Choroid plexus epithelial cell (primary cell): ENCODE results near the gene DYNC1I1.

Experiments used
- DNase-seq: peaks from one replicate; pipeline ENCODE4 v3.0.0-alpha.2; 2010; ENCODE audit warnings: low read depth
- H3K4me3 ChIP-seq: 2 replicates; pipeline ENCODE4 v1.5.1; 2011; ENCODE audit warnings: low read depth, mild to moderate bottlenecking, control low read depth, low read length, moderate library complexity
- TF ChIP-seq, protein P1 (sequence below): conservative IDR thresholded peaks from 2 replicates; pipeline ENCODE4 v1.5.1; 2011; ENCODE audit warnings: low read depth, mild to moderate bottlenecking, control low read depth, inconsistent platforms, low read length, moderate library complexity

The DYNC1I1 gene

DNA sequence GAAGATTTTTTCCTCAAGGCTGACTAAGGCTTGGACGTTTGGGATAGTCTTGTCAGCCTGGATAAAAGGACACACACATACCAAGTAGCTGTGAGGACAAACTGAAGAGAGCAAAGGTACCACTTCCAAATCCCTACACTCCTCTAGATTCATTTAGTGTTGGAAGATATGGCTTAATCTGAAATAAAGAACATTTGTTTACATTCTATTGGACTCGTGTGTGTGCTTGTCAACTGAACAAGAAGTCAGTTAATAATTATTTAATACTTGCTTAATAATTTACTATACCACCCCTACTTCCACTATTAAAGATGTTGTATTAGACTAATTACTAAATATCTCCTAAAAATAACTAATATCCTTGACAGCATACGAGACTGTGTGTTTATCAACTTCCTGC, 23.3 kb upstream of the DYNC1I1 start:
- DNase-seq, result no peak
- TF ChIP-seq, protein P1, sequence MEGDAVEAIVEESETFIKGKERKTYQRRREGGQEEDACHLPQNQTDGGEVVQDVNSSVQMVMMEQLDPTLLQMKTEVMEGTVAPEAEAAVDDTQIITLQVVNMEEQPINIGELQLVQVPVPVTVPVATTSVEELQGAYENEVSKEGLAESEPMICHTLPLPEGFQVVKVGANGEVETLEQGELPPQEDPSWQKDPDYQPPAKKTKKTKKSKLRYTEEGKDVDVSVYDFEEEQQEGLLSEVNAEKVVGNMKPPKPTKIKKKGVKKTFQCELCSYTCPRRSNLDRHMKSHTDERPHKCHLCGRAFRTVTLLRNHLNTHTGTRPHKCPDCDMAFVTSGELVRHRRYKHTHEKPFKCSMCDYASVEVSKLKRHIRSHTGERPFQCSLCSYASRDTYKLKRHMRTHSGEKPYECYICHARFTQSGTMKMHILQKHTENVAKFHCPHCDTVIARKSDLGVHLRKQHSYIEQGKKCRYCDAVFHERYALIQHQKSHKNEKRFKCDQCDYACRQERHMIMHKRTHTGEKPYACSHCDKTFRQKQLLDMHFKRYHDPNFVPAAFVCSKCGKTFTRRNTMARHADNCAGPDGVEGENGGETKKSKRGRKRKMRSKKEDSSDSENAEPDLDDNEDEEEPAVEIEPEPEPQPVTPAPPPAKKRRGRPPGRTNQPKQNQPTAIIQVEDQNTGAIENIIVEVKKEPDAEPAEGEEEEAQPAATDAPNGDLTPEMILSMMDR, result no peak
- no peak overlapping the region for H3K4me3 ChIP-seq

DNA sequence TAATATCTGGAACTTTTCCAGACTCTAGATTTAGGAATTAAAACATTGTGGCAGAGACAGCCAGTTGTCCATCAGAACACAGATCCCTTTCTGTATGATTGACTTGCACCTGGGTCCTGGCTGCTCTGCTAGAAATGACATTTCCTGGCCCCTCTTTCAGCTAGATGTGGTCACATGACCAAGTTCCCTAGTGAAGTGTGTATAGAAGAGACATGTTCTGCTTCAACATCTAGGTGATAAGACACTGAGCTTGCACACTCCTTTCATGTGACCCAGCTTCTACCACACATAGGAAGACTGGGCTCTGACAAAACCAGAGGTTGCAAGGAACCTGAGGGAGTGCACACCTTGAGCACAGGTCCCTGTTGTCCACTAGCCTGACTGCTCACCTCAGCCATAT, 22.8 kb upstream of the DYNC1I1 start:
- no peak for DNase-seq
- TF ChIP-seq, protein P1, result no peak
- no peak overlapping the region for H3K4me3 ChIP-seq

DNA sequence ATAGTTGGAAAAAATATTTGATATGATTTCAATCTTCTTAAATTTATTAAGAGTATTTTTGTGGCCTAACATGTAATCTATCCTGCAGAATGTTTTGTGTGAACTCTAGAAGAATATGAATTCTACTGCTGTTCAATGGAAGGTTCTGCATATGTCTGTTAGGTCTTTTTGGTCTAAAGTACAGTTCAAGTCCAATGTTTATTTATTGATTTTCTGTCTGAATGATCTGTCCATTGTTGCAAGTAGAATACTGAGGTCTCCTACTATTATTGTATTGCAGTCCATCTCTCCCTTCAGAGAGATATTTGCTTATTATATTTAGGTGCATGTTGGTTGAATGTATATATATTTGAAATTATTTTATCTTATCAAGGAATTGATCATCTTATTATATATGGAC, 18.9 kb upstream of the DYNC1I1 start:
- no peak for DNase-seq
- no peak overlapping the region for H3K4me3 ChIP-seq
- TF ChIP-seq, protein P1, result no peak

DNA sequence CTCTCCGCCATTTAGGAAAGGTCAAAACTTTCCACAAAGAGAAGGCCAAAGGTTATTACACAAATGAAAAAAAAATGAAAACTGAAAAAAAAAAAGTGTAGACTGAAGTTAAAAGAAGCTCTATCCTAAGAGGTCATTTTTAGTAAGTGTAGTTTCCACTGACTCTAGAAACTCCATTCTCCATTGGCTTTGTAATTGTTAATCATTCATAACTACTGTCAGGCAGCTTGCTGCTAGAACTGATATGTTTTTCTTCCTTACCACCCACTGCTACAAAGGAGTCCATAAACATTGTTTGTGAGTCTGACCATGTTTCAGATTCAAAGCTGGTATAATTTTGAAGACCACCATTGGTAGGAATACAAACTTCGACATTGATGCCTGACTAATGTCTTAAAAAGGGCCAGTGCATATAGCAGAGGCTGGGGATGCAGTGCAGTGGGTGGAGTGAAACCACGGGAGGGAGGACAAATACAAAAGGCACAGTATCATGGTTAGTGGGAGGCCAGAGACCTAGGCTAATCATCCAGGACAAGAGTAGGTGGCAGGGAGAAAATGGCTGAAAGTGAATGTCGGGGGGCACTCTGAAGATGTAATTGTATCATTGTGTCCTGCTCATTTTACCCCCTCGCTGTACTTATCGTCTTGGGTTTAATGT, 16.9 kb upstream of the DYNC1I1 start:
- DNase-seq, result no peak
- no peak overlapping the region for H3K4me3 ChIP-seq
- TF ChIP-seq, protein P1, result no peak

DNA sequence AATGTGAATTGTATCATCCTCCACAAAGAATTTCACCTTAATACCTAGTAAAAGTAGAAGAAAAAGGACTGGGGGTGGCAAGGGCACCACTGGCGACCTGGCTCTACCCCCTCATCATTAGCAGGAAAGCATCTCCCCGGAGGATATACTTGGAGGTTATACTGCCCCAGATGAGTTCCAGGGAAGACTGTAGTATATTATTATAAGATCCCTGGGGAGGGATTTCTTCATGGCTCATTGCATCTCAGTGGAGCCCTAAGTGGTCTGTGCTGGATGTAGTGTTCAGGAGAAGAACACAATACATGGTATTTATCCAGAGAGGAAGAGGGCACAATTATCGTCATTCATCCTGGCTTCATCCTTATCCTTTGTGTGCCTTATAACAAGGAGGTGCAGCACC, 14.2 kb upstream of the DYNC1I1 start:
- TF ChIP-seq, protein P1, result no peak
- H3K4me3 ChIP-seq, result no peak overlapping the region
- DNase-seq, result no peak

DNA sequence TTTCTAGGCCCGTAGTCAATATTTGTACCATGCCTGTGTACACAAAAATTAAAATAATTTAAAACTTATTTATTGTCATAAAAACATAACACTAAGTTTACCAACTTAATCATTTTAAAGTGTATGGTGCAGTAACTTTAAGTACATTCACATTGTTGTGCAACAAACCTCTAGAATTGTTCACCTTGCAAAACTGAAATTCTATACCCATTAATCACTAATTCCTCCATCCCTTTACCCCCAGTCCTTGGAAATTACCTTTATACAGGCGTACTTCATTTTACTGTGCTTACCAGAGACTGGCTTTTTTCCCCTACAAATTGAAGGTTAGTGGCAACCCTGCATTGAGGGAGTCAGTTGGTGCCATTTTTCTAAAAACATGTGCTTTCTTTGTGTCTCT, 6.3 kb upstream of the DYNC1I1 start:
- H3K4me3 ChIP-seq, result no peak overlapping the region
- DNase-seq, result no peak
- TF ChIP-seq, protein P1, result no peak

DNA sequence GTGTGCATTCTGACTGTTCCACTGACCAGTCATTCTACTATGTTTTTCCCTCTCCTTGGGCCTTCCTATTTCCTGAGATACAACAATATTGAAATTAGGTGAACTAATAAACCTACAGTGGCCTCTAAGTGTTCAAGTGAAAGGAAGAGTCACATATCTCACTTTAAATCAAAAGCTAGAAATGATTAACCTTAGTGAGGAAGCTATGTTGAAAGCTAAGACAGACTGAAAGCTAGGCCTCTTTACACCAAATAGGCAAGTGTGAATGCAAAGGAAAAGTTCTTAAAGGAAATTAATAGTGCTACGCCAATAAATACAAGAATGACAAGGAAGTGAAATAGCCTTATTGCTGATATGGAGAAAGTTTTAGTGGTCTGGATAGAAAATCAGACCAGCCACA, 5.7 kb upstream of the DYNC1I1 start:
- TF ChIP-seq, protein P1, result no peak
- DNase-seq, result no peak
- no peak overlapping the region for H3K4me3 ChIP-seq
